GM12878 (cell line): Measurements from ENCODE around the gene EFNA4. TPM values are rescaled to one million over a fixed set of nuclear protein-coding genes. Genes with fewer than 3 reads are reported as not detected.

ENCODE experiments used
- ATAC-seq: fragments of 200-7000 bp; cut with Tn5 transposase; 3 replicates; pipeline ENCODE4 v1.9.1; 2020; ENCODE audit warnings: mild to moderate bottlenecking, moderate library complexity
- BruUV-seq: library from RNA; stranded (reverse); fragments of 400-500 nt; replicated peaks from 2 replicates; lab custom pipeline; 2021; lab: Mats Ljungman, UMichigan
- CTCF ChIA-PET: fragments of 300-600 bp; sonication (Branson Sonifier 250); formaldehyde crosslinking; extraction: SDS; loops from one replicate; lab custom pipeline; 2021; ENCODE audit warnings: inconsistent platforms; lab: Yijun Ruan, JAX
- POLR2A ChIA-PET: fragments of 350-600 bp; formaldehyde crosslinking; extraction: SDS; loops from one replicate; lab custom pipeline; 2021; ENCODE audit warnings: inconsistent platforms; lab: Charles Lee
- RAD21 ChIA-PET: fragments of 300-600 bp; sonication (Branson Sonifier 250); formaldehyde crosslinking; loops from one replicate; lab custom pipeline; 2023; ENCODE audit warnings: antibody characterized with exemption; ENCODE audit not compliant: unreplicated experiment; lab: Charles Lee
- SMC1A ChIA-PET: fragments of 300-600 bp; sonication (Branson Sonifier 250); formaldehyde crosslinking; loops from one replicate; lab custom pipeline; 2023; ENCODE audit not compliant: unreplicated experiment, uncharacterized antibody; lab: Charles Lee
- DNase-seq: peaks from one replicate; pipeline ENCODE4 v3.0.0-alpha.2; 2011; ENCODE audit warnings: low read depth, low spot score
- FAIRE-seq: peaks from 3 replicates; lab custom pipeline; 2011; peaks lifted over from hg19 to GRCh38; lab: Jason Lieb, UNC
- H2AFZ ChIP-seq: 2 replicates; pipeline ENCODE4 v1.6.0; 2011; ENCODE audit warnings: low read depth, low read length, control low read depth; ENCODE audit not compliant: control insufficient read depth
- H3K27ac ChIP-seq: 2 replicates; pipeline ENCODE4 v1.5.1; 2011; ENCODE audit warnings: control low read depth; ENCODE audit not compliant: control insufficient read depth, insufficient read depth
- H3K27me3 ChIP-seq, 2 experiments: replicated peaks in 1 of 2; 2 replicates each; pipeline versions ENCODE4 v1.6.0 to v1.6.1; 2011; ENCODE audit warnings: low read length in 1 of 2; ENCODE audit not compliant: control insufficient read depth in 2 of 2, insufficient read depth in 2 of 2
- H3K36me3 ChIP-seq, 2 experiments: 2 replicates each; pipeline ENCODE4 v1.5.1; 2011; ENCODE audit warnings: low read length in 1 of 2; ENCODE audit not compliant: control insufficient read depth in 2 of 2, insufficient read depth in 2 of 2
- H3K4me1 ChIP-seq: 2 replicates; pipeline ENCODE4 v1.6.1; 2011; ENCODE audit warnings: mild to moderate bottlenecking, low read length, moderate library complexity, mixed read lengths; ENCODE audit not compliant: control insufficient read depth, insufficient read depth
- H3K4me2 ChIP-seq: 2 replicates; pipeline ENCODE4 v1.6.0; 2011; ENCODE audit warnings: control low read depth; ENCODE audit not compliant: control insufficient read depth, insufficient read depth
- H3K4me3 ChIP-seq: fragments of 200-600 bp; sonication (generic); 2 replicates; pipeline ENCODE4 v1.5.1; 2016
- H3K79me2 ChIP-seq: 2 replicates; pipeline ENCODE4 v1.6.0; 2011; ENCODE audit warnings: low read length; ENCODE audit not compliant: control insufficient read depth, insufficient read depth
- H3K9ac ChIP-seq: 2 replicates; pipeline ENCODE4 v1.8.0; 2011; ENCODE audit warnings: low read length, control low read depth, mixed read lengths; ENCODE audit not compliant: control insufficient read depth, insufficient read depth
- H3K9me3 ChIP-seq: replicated peaks from 3 replicates; pipeline ENCODE4 v1.5.1; 2011; ENCODE audit warnings: mild to moderate bottlenecking, low read length; ENCODE audit not compliant: control insufficient read depth, insufficient read depth
- H4K20me1 ChIP-seq: 2 replicates; pipeline ENCODE4 v1.6.0; 2011; ENCODE audit not compliant: control insufficient read depth, insufficient read depth
- BACH1 ChIP-seq: fragments of 450-650 bp; IDR thresholded peaks from 2 replicates; pipeline ENCODE4 v1.6.1; 2017; ENCODE audit warnings: mild to moderate bottlenecking, borderline replicate concordance
- BMI1 ChIP-seq: fragments of 450-650 bp; IDR thresholded peaks from 2 replicates; pipeline ENCODE4 v1.6.1; 2016; ENCODE audit warnings: mild to moderate bottlenecking, moderate library complexity, borderline replicate concordance
- HCFC1 ChIP-seq: fragments of 150-350 bp; IDR thresholded peaks from 2 replicates; pipeline ENCODE4 v1.6.1; 2014; ENCODE audit warnings: low read length
- HDAC2 ChIP-seq: fragments of 200-600 bp; sonication (generic); IDR thresholded peaks from 2 replicates; pipeline ENCODE4 v1.6.1; 2017
- NFYA ChIP-seq: IDR thresholded peaks from 2 replicates; pipeline ENCODE4 v1.6.1; 2011; ENCODE audit warnings: low read depth, mild to moderate bottlenecking, low read length, improper control_type of control experiment, borderline replicate concordance
- PML ChIP-seq: IDR thresholded peaks from 2 replicates; pipeline ENCODE4 v1.6.1; 2012; ENCODE audit warnings: low read length, inconsistent platforms
- RELA ChIP-seq: fragments of 450-650 bp; IDR thresholded peaks from 2 replicates; pipeline ENCODE4 v1.8.0; 2014; ENCODE audit warnings: borderline replicate concordance; ENCODE audit not compliant: partially characterized antibody
- YY1 ChIP-seq: IDR thresholded peaks from 2 replicates; pipeline ENCODE4 v1.6.1; 2011; ENCODE audit warnings: low read depth, mild to moderate bottlenecking, low read length
- WGBS: methylation state at CpG from one replicate; pipeline ENCODE4 v1.1.6; 2016; ENCODE audit warnings: low lambda C conversion rate; ENCODE audit not compliant: insufficient replicate concordance, insufficient coverage; ENCODE audit errors: missing lambda C conversion rate; 5-methylcytosine and 5-hydroxymethylcytosine counted together
- in situ Hi-C: fragments of 300-500 bp; cut with MboI; formaldehyde crosslinking; loops from 9 replicates; pipeline ENCODE4 v1.14.3; 2018; ENCODE audit warnings: mixed read lengths
- intact Hi-C: fragments of 100-400 bp; cut with micrococcal nuclease; formaldehyde crosslinking; loops from one replicate; pipeline ENCODE4 v1.14.2; 2022; ENCODE audit not compliant: unreplicated experiment
- polyA plus RNA-seq, 11 experiments: library from polyadenylated mRNA; depleted of rRNA in 4 of 11; unstranded in 6 of 11; stranded (reverse) in 5 of 11; fragments of >200 nt; fragmentation: Nextera tagmentation in 4 of 11; fragmentation: Illumina TruSeq in 1 of 11; extraction: Ambion mirVana in 4 of 11; extraction: Trizol in 1 of 11; gene quantifications; 1 replicate in 1 of 11; 2 replicates in 10 of 11; pipeline versions ENCODE4 v1.2.1 to v1.2.3, GENCODE V29; 2011 to 2016; ENCODE audit warnings: inconsistent platforms in 2 of 11, missing spikeins in 2 of 11, low read depth in 1 of 11
- total RNA-seq, 4 experiments: library from RNA; depleted of rRNA in 3 of 4; stranded (reverse); fragments of >200 nt in 3 of 4; fragmentation: Illumina TruSeq in 1 of 4; extraction: Trizol in 1 of 4; gene quantifications; 2 replicates each; pipeline versions ENCODE4 v1.2.1 to v1.2.3, GENCODE V29; 2013 to 2021
- TF ChIP-seq, protein P1 (sequence below): fragments of 450-650 bp; IDR thresholded peaks from 2 replicates; pipeline ENCODE4 v1.6.1; 2017; ENCODE audit warnings: mild to moderate bottlenecking, low read depth, inconsistent platforms; ENCODE audit not compliant: poor library complexity, severe bottlenecking
- TF ChIP-seq, protein P2 (sequence below): IDR thresholded peaks from 2 replicates; pipeline ENCODE4 v1.6.1; 2012; ENCODE audit warnings: low read depth, low read length, improper control_type of control experiment
- TF ChIP-seq, protein P3 (sequence below): fragments of 450-650 bp; IDR thresholded peaks from 2 replicates; pipeline ENCODE4 v1.6.1; 2014; ENCODE audit warnings: mild to moderate bottlenecking
- TF ChIP-seq, protein P4 (sequence below): fragments of 450-650 bp; formaldehyde crosslinking; IDR thresholded peaks from 2 replicates; pipeline ENCODE4 v1.5.0; 2022; ENCODE audit warnings: mild to moderate bottlenecking, missing genetic modification characterization
- TF ChIP-seq, protein P5 (sequence below): IDR thresholded peaks from 2 replicates; pipeline ENCODE4 v1.6.1; 2012; ENCODE audit warnings: improper control_type of control experiment, low read depth, low read length; ENCODE audit not compliant: insufficient replicate concordance

Gene EFNA4
- total and polyA plus RNA-seq, 10 of the 15 experiments (the other 5 are each of a cell fraction or from before 2014, with no cell fraction given) = 0.52 to 14.1 (median 4.8) TPM

DNA sequence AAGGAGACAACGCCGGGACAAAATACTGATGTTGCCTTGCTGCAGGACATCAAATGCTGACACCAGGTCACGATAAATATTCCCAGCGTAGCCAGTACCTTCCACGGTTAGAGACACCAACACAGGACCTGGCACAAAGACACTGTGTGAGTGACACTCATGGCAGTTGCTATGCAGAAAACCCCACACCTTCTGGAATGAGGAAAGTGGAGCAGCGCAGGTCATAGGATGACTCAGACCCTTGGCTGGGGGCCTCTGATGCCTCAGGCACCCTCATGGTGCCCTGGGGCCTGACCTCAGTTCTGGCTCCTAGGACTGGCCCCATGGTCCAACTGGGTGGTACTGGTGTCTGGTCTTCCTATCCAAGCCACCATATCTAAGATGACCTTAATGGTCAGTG is 37.0 kb upstream of the EFNA4 start:
- Histone ChIP-seq H3K36me3 (no peaks in the 10 kb centered on the region), H2AFZ (no peak overlapping the region), H3K4me2 (no peak overlapping the region), H3K27ac (no peak overlapping the region), H3K9ac (no peak overlapping the region), H3K27me3 (no peaks in the 10 kb centered on the region; a peak in 1 of 4 replicates), H3K4me3 (no peak overlapping the region), H3K9me3 (no peaks in the 10 kb centered on the region), H3K4me1 (no peaks in the 10 kb centered on the region), H4K20me1 (no peaks in the 10 kb centered on the region), H3K79me2 (no peaks in the 10 kb centered on the region)
- DNase-seq (no peak), ATAC-seq (no peak), FAIRE-seq (no peak)
- SMC1A ChIA-PET = no interaction called here
- no TSS peak for BruUV-seq
- intact Hi-C loops (no loop called here), in situ Hi-C loops (no loop called here)
- POLR2A ChIA-PET = no interaction called here
- RAD21 ChIA-PET = interaction anchor here (1.3 kb wide), 1 partner anchor 9 kb away, joined by 3 read pairs; no protein-coding TSS in a partner anchor
- CTCF ChIA-PET = interaction anchor here (0.6 kb wide), 1 partner anchor 76 kb away, joined by 3 read pairs; no protein-coding TSS in a partner anchor
- 50% methylated on average over 6 of the region's 6 CpGs for WGBS
- TF ChIP-seq, protein P1, sequence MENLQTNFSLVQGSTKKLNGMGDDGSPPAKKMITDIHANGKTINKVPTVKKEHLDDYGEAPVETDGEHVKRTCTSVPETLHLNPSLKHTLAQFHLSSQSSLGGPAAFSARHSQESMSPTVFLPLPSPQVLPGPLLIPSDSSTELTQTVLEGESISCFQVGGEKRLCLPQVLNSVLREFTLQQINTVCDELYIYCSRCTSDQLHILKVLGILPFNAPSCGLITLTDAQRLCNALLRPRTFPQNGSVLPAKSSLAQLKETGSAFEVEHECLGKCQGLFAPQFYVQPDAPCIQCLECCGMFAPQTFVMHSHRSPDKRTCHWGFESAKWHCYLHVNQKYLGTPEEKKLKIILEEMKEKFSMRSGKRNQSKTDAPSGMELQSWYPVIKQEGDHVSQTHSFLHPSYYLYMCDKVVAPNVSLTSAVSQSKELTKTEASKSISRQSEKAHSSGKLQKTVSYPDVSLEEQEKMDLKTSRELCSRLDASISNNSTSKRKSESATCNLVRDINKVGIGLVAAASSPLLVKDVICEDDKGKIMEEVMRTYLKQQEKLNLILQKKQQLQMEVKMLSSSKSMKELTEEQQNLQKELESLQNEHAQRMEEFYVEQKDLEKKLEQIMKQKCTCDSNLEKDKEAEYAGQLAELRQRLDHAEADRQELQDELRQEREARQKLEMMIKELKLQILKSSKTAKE = no peak
- TF ChIP-seq NFYA = no peak
- TF ChIP-seq RELA = no peak
- TF ChIP-seq, protein P2, sequence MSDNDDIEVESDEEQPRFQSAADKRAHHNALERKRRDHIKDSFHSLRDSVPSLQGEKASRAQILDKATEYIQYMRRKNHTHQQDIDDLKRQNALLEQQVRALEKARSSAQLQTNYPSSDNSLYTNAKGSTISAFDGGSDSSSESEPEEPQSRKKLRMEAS = no peak
- TF ChIP-seq HDAC2 = no peak
- no peak for TF ChIP-seq HCFC1
- no peak for TF ChIP-seq BMI1
- TF ChIP-seq, protein P3, sequence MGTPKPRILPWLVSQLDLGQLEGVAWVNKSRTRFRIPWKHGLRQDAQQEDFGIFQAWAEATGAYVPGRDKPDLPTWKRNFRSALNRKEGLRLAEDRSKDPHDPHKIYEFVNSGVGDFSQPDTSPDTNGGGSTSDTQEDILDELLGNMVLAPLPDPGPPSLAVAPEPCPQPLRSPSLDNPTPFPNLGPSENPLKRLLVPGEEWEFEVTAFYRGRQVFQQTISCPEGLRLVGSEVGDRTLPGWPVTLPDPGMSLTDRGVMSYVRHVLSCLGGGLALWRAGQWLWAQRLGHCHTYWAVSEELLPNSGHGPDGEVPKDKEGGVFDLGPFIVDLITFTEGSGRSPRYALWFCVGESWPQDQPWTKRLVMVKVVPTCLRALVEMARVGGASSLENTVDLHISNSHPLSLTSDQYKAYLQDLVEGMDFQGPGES = no peak
- no peak for TF ChIP-seq PML
- TF ChIP-seq, protein P4, sequence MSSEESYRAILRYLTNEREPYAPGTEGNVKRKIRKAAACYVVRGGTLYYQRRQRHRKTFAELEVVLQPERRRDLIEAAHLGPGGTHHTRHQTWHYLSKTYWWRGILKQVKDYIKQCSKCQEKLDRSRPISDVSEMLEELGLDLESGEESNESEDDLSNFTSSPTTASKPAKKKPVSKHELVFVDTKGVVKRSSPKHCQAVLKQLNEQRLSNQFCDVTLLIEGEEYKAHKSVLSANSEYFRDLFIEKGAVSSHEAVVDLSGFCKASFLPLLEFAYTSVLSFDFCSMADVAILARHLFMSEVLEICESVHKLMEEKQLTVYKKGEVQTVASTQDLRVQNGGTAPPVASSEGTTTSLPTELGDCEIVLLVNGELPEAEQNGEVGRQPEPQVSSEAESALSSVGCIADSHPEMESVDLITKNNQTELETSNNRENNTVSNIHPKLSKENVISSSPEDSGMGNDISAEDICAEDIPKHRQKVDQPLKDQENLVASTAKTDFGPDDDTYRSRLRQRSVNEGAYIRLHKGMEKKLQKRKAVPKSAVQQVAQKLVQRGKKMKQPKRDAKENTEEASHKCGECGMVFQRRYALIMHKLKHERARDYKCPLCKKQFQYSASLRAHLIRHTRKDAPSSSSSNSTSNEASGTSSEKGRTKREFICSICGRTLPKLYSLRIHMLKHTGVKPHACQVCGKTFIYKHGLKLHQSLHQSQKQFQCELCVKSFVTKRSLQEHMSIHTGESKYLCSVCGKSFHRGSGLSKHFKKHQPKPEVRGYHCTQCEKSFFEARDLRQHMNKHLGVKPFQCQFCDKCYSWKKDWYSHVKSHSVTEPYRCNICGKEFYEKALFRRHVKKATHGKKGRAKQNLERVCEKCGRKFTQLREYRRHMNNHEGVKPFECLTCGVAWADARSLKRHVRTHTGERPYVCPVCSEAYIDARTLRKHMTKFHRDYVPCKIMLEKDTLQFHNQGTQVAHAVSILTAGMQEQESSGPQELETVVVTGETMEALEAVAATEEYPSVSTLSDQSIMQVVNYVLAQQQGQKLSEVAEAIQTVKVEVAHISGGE (CRISPR knock-in tag) = no peak
- TF ChIP-seq, protein P5, sequence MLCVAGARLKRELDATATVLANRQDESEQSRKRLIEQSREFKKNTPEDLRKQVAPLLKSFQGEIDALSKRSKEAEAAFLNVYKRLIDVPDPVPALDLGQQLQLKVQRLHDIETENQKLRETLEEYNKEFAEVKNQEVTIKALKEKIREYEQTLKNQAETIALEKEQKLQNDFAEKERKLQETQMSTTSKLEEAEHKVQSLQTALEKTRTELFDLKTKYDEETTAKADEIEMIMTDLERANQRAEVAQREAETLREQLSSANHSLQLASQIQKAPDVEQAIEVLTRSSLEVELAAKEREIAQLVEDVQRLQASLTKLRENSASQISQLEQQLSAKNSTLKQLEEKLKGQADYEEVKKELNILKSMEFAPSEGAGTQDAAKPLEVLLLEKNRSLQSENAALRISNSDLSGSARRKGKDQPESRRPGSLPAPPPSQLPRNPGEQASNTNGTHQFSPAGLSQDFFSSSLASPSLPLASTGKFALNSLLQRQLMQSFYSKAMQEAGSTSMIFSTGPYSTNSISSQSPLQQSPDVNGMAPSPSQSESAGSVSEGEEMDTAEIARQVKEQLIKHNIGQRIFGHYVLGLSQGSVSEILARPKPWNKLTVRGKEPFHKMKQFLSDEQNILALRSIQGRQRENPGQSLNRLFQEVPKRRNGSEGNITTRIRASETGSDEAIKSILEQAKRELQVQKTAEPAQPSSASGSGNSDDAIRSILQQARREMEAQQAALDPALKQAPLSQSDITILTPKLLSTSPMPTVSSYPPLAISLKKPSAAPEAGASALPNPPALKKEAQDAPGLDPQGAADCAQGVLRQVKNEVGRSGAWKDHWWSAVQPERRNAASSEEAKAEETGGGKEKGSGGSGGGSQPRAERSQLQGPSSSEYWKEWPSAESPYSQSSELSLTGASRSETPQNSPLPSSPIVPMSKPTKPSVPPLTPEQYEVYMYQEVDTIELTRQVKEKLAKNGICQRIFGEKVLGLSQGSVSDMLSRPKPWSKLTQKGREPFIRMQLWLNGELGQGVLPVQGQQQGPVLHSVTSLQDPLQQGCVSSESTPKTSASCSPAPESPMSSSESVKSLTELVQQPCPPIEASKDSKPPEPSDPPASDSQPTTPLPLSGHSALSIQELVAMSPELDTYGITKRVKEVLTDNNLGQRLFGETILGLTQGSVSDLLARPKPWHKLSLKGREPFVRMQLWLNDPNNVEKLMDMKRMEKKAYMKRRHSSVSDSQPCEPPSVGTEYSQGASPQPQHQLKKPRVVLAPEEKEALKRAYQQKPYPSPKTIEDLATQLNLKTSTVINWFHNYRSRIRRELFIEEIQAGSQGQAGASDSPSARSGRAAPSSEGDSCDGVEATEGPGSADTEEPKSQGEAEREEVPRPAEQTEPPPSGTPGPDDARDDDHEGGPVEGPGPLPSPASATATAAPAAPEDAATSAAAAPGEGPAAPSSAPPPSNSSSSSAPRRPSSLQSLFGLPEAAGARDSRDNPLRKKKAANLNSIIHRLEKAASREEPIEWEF = no peak
- no peak for TF ChIP-seq YY1
- TF ChIP-seq BACH1 = no peak
